ENCODE results near the gene MEIS2.

Gene MEIS2

DNA sequence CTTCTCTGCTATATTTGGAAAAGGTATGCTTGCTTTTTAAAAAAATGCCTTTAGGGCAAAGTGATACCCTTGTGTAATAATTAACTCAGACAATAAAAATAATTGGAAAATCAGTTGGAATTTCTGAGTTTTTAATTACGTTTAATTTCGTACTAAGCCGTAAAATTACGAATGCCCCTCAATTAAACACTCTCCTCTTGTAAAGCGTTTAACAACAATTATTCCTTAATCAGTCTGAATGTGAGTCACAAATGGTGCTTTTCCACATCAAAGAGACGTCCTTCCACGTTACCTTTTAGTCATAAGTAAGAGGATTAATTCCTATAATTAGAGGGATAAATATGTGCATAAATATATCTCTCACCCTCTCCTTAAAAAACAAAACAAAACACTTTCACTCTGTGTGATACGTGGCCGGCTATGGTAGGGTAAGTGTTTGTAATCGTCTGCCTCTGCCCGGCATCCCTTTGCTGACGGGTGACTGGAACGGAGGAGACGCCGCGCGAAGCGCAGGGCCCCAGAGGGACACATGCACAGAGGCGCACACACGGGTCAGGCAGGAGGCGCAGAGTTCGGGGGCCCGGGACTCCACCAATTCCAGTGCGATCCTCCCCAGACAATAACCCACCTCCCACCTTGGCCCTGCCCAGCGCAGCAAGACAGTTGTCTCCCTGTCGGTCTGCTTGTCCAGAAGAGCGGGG is 9.7 kb upstream of the MEIS2 start:
- ChIA-PET CTCF (interaction anchor here (0.6 to 1.0 kb wide), 2 partner anchors 13 to 101 kb away, joined by 3 read pairs; no protein-coding TSS in a partner anchor), POLR2A (interaction anchor here (0.6 to 1.8 kb wide), 4 partner anchors 9 to 615 kb away, joined by 3 to 9 read pairs (median 4); partner anchors contain the start of gene MEIS2)
- no peak for DNase-seq (ENCODE audit: extremely low spot score)
- no peak for TF ChIP-seq HDGF (IDR thresholded peaks at IDR 0.05; ENCODE audit: borderline replicate concordance)
- no peak; the same call in 1 of the 2 replicates for TF ChIP-seq L3MBTL2 (conservative IDR thresholded peaks at IDR 0.05)
- TF ChIP-seq SP1 (IDR thresholded peaks at IDR 0.05), result no peak
- no peak for TF ChIP-seq NFRKB (IDR thresholded peaks at IDR 0.05)
- no peak for TF ChIP-seq FOXA1 (IDR thresholded peaks at IDR 0.05)
- TF ChIP-seq LEF1 (IDR thresholded peaks at IDR 0.05; ENCODE audit: borderline replicate concordance), result no peak
- no peak for TF ChIP-seq FOXK2 (IDR thresholded peaks at IDR 0.05)
- TF ChIP-seq CTBP1 (IDR thresholded peaks at IDR 0.05; ENCODE audit: borderline replicate concordance), result no peak
- no peak for TF ChIP-seq BHLHE40 (IDR thresholded peaks at IDR 0.05; ENCODE audit: borderline replicate concordance)
- TF ChIP-seq ZNF384 (IDR thresholded peaks at IDR 0.05), result no peak
- TF ChIP-seq TARDBP (IDR thresholded peaks at IDR 0.05), result no peak
- TF ChIP-seq FOXM1 (IDR thresholded peaks at IDR 0.05; ENCODE audit: borderline replicate concordance), result no peak
- TF ChIP-seq PKNOX1 (IDR thresholded peaks at IDR 0.05), result no peak
- no peak for TF ChIP-seq ELF4 (IDR thresholded peaks at IDR 0.05)
- no peak for TF ChIP-seq SUZ12 (IDR thresholded peaks at IDR 0.05)
- no peak for TF ChIP-seq ARNT (IDR thresholded peaks at IDR 0.05)

DNA sequence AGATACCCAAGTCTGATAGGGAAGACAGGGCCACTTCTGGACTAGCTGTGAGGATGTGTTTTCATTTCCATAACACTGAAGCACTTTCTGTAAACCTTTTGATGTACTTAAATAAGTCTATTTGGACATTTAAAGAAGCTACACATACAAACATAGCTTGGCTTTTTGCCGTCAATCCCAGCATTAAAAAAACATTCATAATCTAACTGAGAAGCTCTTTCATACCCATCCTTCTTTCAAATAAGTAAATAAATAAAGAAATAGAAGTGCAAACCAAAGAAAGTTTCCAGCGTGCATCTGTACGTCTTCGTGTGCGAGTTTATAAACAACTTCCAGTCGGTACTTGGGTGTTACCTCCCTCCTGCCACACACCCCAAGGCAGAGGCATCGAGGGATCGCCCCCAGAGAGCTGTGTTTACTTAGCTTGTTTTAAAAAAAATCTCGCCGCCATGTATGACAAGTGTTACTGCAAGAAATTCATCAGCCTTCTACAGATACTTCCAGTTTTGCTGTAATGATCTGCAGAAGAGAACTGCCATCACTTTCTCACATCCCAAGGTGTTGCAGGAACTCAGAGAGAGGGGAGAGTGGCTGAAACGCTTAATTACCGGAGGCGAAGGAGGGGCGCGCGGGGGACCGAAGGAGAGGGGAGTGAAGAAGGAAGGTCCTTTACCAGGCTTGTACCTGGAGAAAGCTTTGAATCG is 9.0 kb upstream of the MEIS2 start:
- DNase-seq (ENCODE audit: extremely low spot score), result no peak
- TF ChIP-seq FOXK2 (IDR thresholded peaks at IDR 0.05), result no peak
- TF ChIP-seq BHLHE40 (IDR thresholded peaks at IDR 0.05; ENCODE audit: borderline replicate concordance), result no peak
- TF ChIP-seq ARNT (IDR thresholded peaks at IDR 0.05), result no peak
- no peak for TF ChIP-seq TARDBP (IDR thresholded peaks at IDR 0.05)
- TF ChIP-seq FOXA1 (IDR thresholded peaks at IDR 0.05), result no peak
- no peak for TF ChIP-seq HDGF (IDR thresholded peaks at IDR 0.05; ENCODE audit: borderline replicate concordance)
- TF ChIP-seq CTBP1 (IDR thresholded peaks at IDR 0.05; ENCODE audit: borderline replicate concordance), result no peak
- no peak for TF ChIP-seq PKNOX1 (IDR thresholded peaks at IDR 0.05)
- TF ChIP-seq SUZ12 (IDR thresholded peaks at IDR 0.05), result no peak
- TF ChIP-seq LEF1 (IDR thresholded peaks at IDR 0.05; ENCODE audit: borderline replicate concordance), result no peak
- TF ChIP-seq L3MBTL2 (conservative IDR thresholded peaks at IDR 0.05), result no peak
- ChIA-PET CTCF (interaction anchor here (1.0 kb wide), 1 partner anchor 12 kb away, joined by 3 read pairs; no protein-coding TSS in a partner anchor), POLR2A (interaction anchor here (1.7 kb wide), 1 partner anchor 212 kb away, joined by 6 read pairs; no protein-coding TSS in a partner anchor)

DNA sequence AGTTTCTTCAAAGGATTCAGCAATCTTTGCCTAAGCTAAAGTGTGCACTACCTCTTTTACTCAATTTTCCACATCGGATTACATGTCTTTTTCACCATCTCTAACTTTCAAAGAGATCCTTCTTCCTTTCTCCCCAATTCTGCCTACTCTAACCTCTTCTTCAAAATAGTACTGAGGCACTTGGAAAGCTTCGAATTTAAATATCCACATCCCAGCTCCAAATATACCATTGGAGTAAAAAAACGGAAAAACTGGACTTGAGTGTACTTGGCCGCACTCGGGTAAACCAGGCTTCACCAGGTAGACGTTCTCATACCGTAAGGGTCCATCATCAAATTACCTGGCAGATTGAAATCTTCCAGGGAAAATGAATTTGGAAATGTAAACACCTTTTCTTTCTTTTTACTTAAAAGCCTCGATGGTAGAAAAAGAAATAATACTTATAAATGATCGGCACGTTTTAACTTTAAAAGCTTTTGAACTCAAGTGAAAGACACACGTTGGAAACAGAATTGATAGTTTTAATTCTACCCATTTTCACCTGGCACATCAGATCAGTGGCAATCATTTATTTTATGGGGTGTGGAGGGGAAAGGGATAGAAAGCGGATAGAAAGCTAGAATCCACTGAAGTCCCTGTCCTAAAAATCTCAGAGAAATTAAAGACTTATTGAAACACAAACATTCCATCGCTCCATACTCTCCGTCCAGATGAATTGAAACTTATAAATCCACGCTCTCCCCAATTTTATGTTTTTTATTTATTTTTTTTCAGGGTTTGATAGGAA is 8.2 kb upstream of the MEIS2 start:
- POLR2A ChIA-PET, result interaction anchor here (1.7 kb wide), 1 partner anchor 211 kb away, joined by 6 read pairs; no protein-coding TSS in a partner anchor
- DNase-seq (ENCODE audit: extremely low spot score), result no peak
- TF ChIP-seq NFRKB (IDR thresholded peaks at IDR 0.05), result no peak
- TF ChIP-seq SP1 (IDR thresholded peaks at IDR 0.05), result no peak
- no peak for TF ChIP-seq L3MBTL2 (conservative IDR thresholded peaks at IDR 0.05)
- no peak for TF ChIP-seq FOXM1 (IDR thresholded peaks at IDR 0.05; ENCODE audit: borderline replicate concordance)
- TF ChIP-seq TARDBP (IDR thresholded peaks at IDR 0.05), result no peak
- no peak for TF ChIP-seq LEF1 (IDR thresholded peaks at IDR 0.05; ENCODE audit: borderline replicate concordance)
- TF ChIP-seq BHLHE40 (IDR thresholded peaks at IDR 0.05; ENCODE audit: borderline replicate concordance), result no peak
- no peak for TF ChIP-seq SUZ12 (IDR thresholded peaks at IDR 0.05)
- TF ChIP-seq FOXK2 (IDR thresholded peaks at IDR 0.05), result no peak
- no peak for TF ChIP-seq HDGF (IDR thresholded peaks at IDR 0.05; ENCODE audit: borderline replicate concordance)
- no peak for TF ChIP-seq ARNT (IDR thresholded peaks at IDR 0.05)
- no peak for TF ChIP-seq FOXA1 (IDR thresholded peaks at IDR 0.05)
- TF ChIP-seq CTBP1 (IDR thresholded peaks at IDR 0.05; ENCODE audit: borderline replicate concordance), result no peak
- no peak for TF ChIP-seq PKNOX1 (IDR thresholded peaks at IDR 0.05)
- TF ChIP-seq ZNF384 (IDR thresholded peaks at IDR 0.05), result no peak
- no peak for TF ChIP-seq ELF4 (IDR thresholded peaks at IDR 0.05)
- CTCF ChIA-PET, result interaction anchor here (1.0 kb wide), 1 partner anchor 11 kb away, joined by 3 read pairs; no protein-coding TSS in a partner anchor

DNA sequence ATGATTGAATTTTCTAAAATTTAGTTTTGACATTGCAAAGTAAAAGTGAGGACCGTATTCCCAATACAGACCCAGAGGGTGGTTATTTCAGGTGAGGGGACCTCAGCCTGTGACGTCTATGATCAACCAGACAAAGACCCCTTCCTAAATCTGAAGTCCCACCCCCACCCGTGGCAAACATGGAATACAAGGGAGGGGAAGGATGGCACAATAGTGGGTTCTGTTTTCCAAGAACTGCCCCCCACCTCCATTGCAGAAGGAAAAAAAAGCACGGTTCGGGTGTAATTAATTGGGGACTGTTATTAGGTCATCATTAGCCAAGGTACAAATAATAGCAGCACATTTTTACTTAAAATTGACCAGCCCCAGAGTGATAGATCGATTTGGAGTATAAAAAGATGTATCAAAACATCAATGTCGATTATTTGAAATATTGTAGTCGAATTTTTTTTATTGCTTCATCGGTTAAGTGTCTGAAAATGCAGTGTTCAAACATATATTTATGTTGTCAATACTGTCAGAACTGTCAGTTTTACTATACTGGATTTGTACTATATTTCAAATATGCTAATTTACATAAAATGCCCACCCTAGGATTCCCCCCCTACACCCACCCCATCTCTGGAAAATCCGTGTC is 7.5 kb upstream of the MEIS2 start:
- ChIA-PET POLR2A (interaction anchor here (1.7 kb wide), 1 partner anchor 211 kb away, joined by 6 read pairs; no protein-coding TSS in a partner anchor), CTCF (no interaction called here)
- DNase-seq (ENCODE audit: extremely low spot score), result no peak
- no peak for TF ChIP-seq ELF4 (IDR thresholded peaks at IDR 0.05)
- no peak for TF ChIP-seq SUZ12 (IDR thresholded peaks at IDR 0.05)
- no peak for TF ChIP-seq ARNT (IDR thresholded peaks at IDR 0.05)
- no peak for TF ChIP-seq CTBP1 (IDR thresholded peaks at IDR 0.05; ENCODE audit: borderline replicate concordance)
- no peak for TF ChIP-seq SP1 (IDR thresholded peaks at IDR 0.05)
- TF ChIP-seq L3MBTL2 (conservative IDR thresholded peaks at IDR 0.05), result no peak
- no peak for TF ChIP-seq HDGF (IDR thresholded peaks at IDR 0.05; ENCODE audit: borderline replicate concordance)
- no peak for TF ChIP-seq ZNF384 (IDR thresholded peaks at IDR 0.05)

All from HEK293T (cell line).